H7 (cell line): Measurements from ENCODE around the gene KCTD16. TPM values are rescaled to one million over a fixed set of nuclear protein-coding genes. Genes with fewer than 3 reads are reported as not detected.
A peak's percentile ranks its signal among the peaks of the same experiment; 100 is the strongest.

ENCODE experiments used
- DNase-seq: peaks from one replicate; pipeline ENCODE4 v3.0.0; 2012
- H3K27me3 ChIP-seq: 2 replicates; pipeline ENCODE4 v1.6.0; 2011; ENCODE audit warnings: mild to moderate bottlenecking, low read length; ENCODE audit not compliant: control insufficient read depth, insufficient read depth
- H3K36me3 ChIP-seq: replicated peaks from 2 replicates; pipeline ENCODE4 v1.5.1; 2011; ENCODE audit warnings: low read length; ENCODE audit not compliant: control insufficient read depth, insufficient read depth
- H3K4me3 ChIP-seq: 2 replicates; pipeline ENCODE4 v1.5.1; 2011; ENCODE audit warnings: low read depth, mild to moderate bottlenecking, control low read depth, low read length, moderate library complexity; ENCODE audit not compliant: insufficient read depth
- total RNA-seq: library from RNA; depleted of rRNA; stranded (reverse); fragments of >200 nt; shearing (Covaris generic); gene quantifications from 2 replicates; pipeline ENCODE4 v1.2.3, GENCODE V29; 2014

KCTD16 gene
- total RNA-seq, 1 experiment from 2014 or later = not detected

- DNase-seq = no peak
- H3K4me3 ChIP-seq = no peak overlapping the region
- H3K27me3 ChIP-seq = no peaks in the 10 kb centered on the region
- no peaks in the 10 kb centered on the region for H3K36me3 ChIP-seq
Measured at GRCh38 chr5:144273232-144274027, 102.8 kb downstream of the KCTD16 start.

DNA sequence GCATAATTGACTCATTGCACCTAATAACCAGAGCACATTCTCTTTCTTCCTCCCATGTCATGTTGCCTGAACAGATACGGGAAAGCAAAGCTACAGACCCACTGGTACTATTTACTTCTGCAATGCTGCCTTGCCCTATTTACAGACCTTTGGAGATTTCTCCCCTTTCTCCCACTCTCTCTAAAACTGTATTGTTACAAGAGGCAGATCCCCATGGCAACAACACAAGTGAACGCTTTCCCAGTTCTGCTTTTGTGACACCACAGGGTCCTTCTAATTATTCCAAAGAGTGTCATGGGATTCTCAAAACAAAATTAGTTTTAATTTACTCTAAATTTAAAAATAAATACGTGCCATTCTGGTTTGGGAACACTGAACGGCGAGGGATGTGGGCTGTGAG lies 104.7 kb downstream of the KCTD16 start:
- peak; percentile 13 for DNase-seq

GRCh38 chr5:144276034-144276822 lies 105.6 kb downstream of the KCTD16 start:
- no peak overlapping the region for H3K4me3 ChIP-seq
- DNase-seq = no peak
- no peaks in the 10 kb centered on the region for H3K36me3 ChIP-seq
- H3K27me3 ChIP-seq = no peaks in the 10 kb centered on the region

More for the DNA sequence above, 104.7 kb downstream of the KCTD16 start:
- no peaks in the 10 kb centered on the region for H3K27me3 ChIP-seq
- H3K4me3 ChIP-seq = no peak overlapping the region
- H3K36me3 ChIP-seq = no peaks in the 10 kb centered on the region

GRCh38 chr5:144281784-144282183 lies 111.1 kb downstream of the KCTD16 start:
- Histone ChIP-seq H3K36me3 (no peaks in the 10 kb centered on the region), H3K27me3 (no peaks in the 10 kb centered on the region), H3K4me3 (no peak overlapping the region)
- no peak for DNase-seq

GRCh38 chr5:144284036-144284435 lies 113.4 kb downstream of the KCTD16 start:
- Histone ChIP-seq H3K4me3 (no peak overlapping the region), H3K27me3 (no peaks in the 10 kb centered on the region)
- no peak for DNase-seq

DNA sequence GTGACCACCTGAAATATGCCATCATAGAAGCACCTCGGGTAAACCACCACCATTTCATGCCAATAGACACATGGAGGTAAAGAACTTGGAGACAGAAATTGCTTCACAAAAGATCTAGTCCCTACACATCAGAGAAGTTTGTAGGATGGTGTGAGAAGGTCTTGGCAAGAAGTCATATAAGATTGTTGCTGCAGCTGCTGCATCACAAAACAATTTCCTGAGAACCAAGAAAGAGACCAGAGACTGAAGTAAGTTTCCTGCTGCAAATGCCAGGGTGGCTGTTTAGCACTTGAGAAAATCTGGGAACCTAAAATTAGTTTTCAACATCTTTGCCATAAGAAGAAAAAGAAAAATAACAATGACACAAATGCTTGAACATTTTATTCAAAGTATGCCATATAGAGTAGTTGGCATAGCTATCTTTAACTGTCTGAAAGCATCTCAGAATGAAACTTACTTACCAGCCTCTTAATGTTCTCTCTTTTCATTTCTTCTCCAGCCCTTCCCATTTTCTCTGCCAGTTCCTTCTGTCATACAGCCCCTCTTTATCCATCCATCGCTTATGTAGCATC lies 114.3 kb downstream of the KCTD16 start:
- no peak for DNase-seq
- Histone ChIP-seq H3K27me3 (no peaks in the 10 kb centered on the region), H3K36me3 (no peaks in the 10 kb centered on the region), H3K4me3 (no peak overlapping the region)

More at GRCh38 chr5:144284036-144284435, 113.4 kb downstream of the KCTD16 start:
- H3K36me3 ChIP-seq = no peaks in the 10 kb centered on the region

DNA sequence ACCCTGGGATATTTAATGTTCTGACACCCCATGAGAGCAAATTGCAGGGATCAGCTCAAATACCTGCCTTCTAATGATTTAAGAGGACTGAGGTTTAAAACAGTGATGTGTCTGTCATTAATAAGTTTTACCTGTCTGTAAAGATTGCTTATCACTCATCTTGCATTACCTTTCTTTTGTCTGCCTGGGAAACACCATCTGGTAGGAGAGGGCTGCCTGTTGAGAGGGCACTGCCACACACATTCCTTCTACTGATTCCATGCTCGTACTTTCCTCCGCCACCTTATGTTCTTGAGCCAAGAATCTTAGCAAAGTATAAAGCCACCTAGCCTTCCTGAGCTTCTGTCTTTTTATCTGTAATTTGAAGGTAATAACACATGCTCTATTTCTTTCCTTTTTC lies 118.6 kb downstream of the KCTD16 start:
- no peak for DNase-seq
- Histone ChIP-seq H3K36me3 (no peaks in the 10 kb centered on the region), H3K4me3 (no peak overlapping the region), H3K27me3 (no peaks in the 10 kb centered on the region)

DNA sequence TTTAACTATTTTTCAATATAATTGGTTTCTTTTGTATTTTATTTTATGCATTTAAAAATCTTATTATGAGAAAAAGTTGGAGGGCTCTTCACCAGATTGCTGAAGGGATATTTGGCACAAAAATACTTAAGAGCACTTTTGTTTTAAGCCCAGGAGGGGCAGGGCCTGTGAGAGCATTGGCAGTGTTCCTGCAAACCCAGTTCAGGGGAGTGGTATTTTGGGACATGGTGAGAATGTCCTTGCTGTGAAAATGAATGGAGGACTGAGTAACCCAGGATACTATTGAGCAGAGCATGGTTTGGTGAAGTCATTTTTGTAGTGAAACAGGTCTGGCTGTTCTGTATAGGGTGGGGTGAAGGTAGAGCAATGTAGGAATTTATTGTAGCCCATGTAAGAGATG lies 121.4 kb downstream of the KCTD16 start:
- DNase-seq = no peak
- Histone ChIP-seq H3K4me3 (no peak overlapping the region), H3K36me3 (no peaks in the 10 kb centered on the region), H3K27me3 (no peaks in the 10 kb centered on the region)

- no peaks in the 10 kb centered on the region for H3K36me3 ChIP-seq
- H3K27me3 ChIP-seq = no peaks in the 10 kb centered on the region
- no peak for DNase-seq
- H3K4me3 ChIP-seq = no peak overlapping the region
Measured at GRCh38 chr5:144295284-144295683, 124.6 kb downstream of the KCTD16 start.

DNA sequence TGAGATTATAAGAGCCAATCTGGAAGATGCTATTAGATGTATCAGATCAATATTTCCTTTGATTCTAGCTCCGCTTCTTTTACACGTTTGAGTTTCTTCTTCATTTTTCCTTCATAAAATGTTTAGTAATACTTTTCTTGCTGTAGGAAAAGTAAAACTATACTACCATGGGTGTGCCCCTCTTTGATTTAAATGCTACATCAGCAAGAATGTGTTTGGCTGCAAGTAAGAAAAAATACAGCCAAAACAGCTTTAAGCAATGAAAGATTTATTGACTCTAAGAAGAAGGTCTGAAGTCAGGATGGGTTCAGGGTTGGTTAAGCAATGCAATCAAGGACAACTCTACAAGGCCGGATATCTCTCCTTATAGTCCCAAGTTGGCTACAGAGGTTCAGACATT lies 126.4 kb downstream of the KCTD16 start:
- no peak for DNase-seq
- Histone ChIP-seq H3K36me3 (no peaks in the 10 kb centered on the region), H3K4me3 (no peak overlapping the region), H3K27me3 (no peaks in the 10 kb centered on the region)

- Histone ChIP-seq H3K36me3 (no peaks in the 10 kb centered on the region), H3K4me3 (no peak overlapping the region), H3K27me3 (no peaks in the 10 kb centered on the region)
- peak; percentile 31 for DNase-seq
Measured at GRCh38 chr5:144298658-144299057, 128.0 kb downstream of the KCTD16 start.

DNA sequence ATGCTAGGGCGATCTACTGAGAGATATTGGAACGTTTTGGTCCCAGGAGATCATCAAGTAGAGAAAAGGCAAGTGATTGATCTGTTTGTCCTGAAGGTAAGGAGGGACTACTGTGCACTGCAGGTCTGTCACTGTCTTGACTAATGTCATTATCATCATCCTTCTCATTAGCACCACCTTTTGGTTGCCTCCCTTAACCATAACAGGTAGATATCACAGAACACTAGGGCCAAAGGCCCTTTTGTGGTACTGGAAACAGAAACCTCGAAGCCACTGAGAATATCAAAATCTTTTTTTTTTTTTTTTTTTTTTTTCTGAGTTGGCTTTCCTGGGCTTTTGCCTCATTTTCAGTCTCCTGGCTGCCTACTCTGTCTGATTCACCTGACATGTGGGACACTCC lies 134.0 kb downstream of the KCTD16 start:
- no peak overlapping the region for H3K4me3 ChIP-seq
- H3K27me3 ChIP-seq = no peaks in the 10 kb centered on the region
- H3K36me3 ChIP-seq = no peaks in the 10 kb centered on the region
- no peak for DNase-seq

DNA sequence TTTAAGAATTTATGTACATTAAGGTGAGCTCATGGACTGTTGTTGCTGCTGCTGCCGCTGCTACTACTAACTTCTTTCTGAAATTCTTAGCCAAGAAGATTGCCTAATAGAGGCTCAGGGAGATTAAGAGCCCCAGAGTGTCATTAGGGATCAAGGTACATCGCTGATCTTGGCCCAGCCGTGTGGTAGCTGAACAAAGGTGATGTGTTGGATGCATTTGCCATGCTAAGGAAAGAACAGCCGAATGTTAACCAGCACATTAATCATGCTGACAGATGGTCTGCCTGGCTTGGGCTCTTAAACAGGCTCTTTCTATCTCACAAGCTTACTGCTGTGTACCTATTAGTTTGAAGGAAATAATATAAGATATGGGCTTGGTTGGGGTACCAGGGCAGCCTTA lies 137.1 kb downstream of the KCTD16 start:
- no peaks in the 10 kb centered on the region for H3K27me3 ChIP-seq
- H3K4me3 ChIP-seq = no peak overlapping the region
- no peak for DNase-seq
- no peaks in the 10 kb centered on the region for H3K36me3 ChIP-seq

DNA sequence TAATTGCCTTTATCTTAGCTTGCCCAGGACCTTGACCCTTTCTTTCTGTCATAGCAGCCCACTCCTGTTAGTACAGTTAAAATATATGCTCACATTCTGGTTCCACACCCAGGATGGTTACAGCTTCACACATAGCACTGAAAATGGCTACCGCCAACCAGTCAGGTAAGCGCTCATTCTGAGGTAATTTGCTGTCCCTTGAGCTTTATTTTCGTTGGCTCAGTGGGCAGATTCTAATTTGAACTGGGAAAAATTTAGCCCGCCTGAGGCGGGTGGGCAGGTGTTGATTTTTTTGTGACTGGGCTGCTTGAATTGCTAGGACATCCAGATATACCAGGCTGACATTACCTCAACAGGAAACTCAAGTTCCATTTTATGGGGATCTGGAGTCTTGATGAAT lies 137.5 kb downstream of the KCTD16 start:
- Histone ChIP-seq H3K4me3 (no peak overlapping the region), H3K36me3 (no peaks in the 10 kb centered on the region), H3K27me3 (no peaks in the 10 kb centered on the region)
- no peak for DNase-seq
